DOHH2 (cell line): Measurements from ENCODE around the gene MTCL1.

Experiments
- H3F3A ChIP-seq: fragments of 200-600 bp; sonication (generic), shearing (Covaris generic); 2 replicates; pipeline ENCODE4 v1.6.0; 2016; ENCODE audit warnings: antibody characterized with exemption, mild to moderate bottlenecking; ENCODE audit not compliant: control insufficient read depth, insufficient read depth
- H3K27ac ChIP-seq: fragments of 200-600 bp; sonication (generic); 2 replicates; pipeline ENCODE4 v1.5.1; 2014; ENCODE audit warnings: low read depth, mild to moderate bottlenecking, low read length, moderate library complexity
- H3K27me3 ChIP-seq: fragments of 200-600 bp; sonication (generic); 2 replicates; pipeline ENCODE4 v1.6.1; 2014; ENCODE audit warnings: mild to moderate bottlenecking, low read length, mixed read lengths; ENCODE audit not compliant: control insufficient read depth
- H3K36me3 ChIP-seq: fragments of 200-600 bp; sonication (generic); 2 replicates; pipeline ENCODE4 v1.6.1; 2014; ENCODE audit warnings: mild to moderate bottlenecking, low read length, moderate library complexity, mixed read lengths; ENCODE audit not compliant: control insufficient read depth
- H3K4me1 ChIP-seq: fragments of 200-600 bp; sonication (generic); 2 replicates; pipeline ENCODE4 v1.6.1; 2014; ENCODE audit warnings: mild to moderate bottlenecking, low read length, mixed read lengths; ENCODE audit not compliant: control insufficient read depth
- H3K4me2 ChIP-seq: fragments of 200-600 bp; sonication (generic); 2 replicates; pipeline ENCODE4 v1.6.0; 2014; ENCODE audit warnings: mild to moderate bottlenecking, low read length, moderate library complexity
- H3K4me3 ChIP-seq: fragments of 200-600 bp; sonication (generic); 2 replicates; pipeline ENCODE4 v1.5.1; 2014; ENCODE audit warnings: mild to moderate bottlenecking, low read length, mixed read lengths
- H3K79me2 ChIP-seq: fragments of 200-600 bp; sonication (generic); 2 replicates; pipeline ENCODE4 v1.6.1; 2014; ENCODE audit warnings: mild to moderate bottlenecking, low read length, mixed read lengths; ENCODE audit not compliant: control insufficient read depth
- H3K9me2 ChIP-seq: fragments of 200-600 bp; sonication (generic); replicated peaks from 2 replicates; pipeline ENCODE4 v1.6.1; 2014; ENCODE audit warnings: mild to moderate bottlenecking, low read length, mixed read lengths; ENCODE audit not compliant: control insufficient read depth
- H3K9me3 ChIP-seq: fragments of 200-600 bp; sonication (generic); 2 replicates; pipeline ENCODE4 v1.6.1; 2014; ENCODE audit warnings: antibody characterized with exemption, low read length, mixed read lengths; ENCODE audit not compliant: control insufficient read depth, insufficient read depth
- H4K20me1 ChIP-seq: fragments of 200-600 bp; sonication (generic); 2 replicates; pipeline ENCODE4 v1.6.0; 2014; ENCODE audit warnings: low read depth, mild to moderate bottlenecking, antibody characterized with exemption, low read length, moderate library complexity; ENCODE audit not compliant: control insufficient read depth, insufficient read depth
- EZH2phosphoT487 ChIP-seq: fragments of 200-600 bp; sonication (generic); IDR thresholded peaks from 2 replicates; pipeline ENCODE4 v1.6.1; 2017; ENCODE audit warnings: borderline replicate concordance, mild to moderate bottlenecking, antibody characterized with exemption, low read length, moderate library complexity, mixed read lengths
- TF ChIP-seq, protein P1 (sequence below): fragments of 200-600 bp; sonication (generic); IDR thresholded peaks from one replicate; pipeline ENCODE4 v1.5.1; 2014; ENCODE audit warnings: antibody characterized with exemption, mild to moderate bottlenecking, low read depth, low read length; ENCODE audit not compliant: poor library complexity, severe bottlenecking

Gene MTCL1

DNA sequence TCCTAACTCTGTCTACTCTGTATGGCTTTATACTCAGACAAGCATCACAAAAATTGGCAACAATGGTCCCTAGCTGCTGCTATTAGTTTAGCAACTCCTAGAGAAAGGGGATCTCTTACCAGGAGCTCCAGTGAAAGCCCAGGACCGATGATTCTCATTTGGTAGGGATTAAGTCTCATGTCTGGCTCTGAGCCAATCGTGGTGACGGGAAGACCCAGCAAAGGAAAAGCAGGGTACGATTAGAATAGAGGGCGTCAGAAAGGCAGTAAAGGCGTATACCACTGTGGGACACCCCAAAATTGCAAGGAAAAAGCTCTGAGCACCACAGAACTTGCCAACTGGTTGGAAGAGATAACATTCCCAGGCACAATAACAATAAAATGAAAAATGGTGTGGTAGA, 129.5 kb downstream of the MTCL1 start:
- Histone ChIP-seq H3K4me2 (no peak overlapping the region), H3K9me2 (no peaks in the 10 kb centered on the region), H3K79me2 (no peaks in the 10 kb centered on the region), H3K4me3 (no peak overlapping the region), H3K36me3 (no peaks in the 10 kb centered on the region), H3K9me3 (peaks cover 12% of the 10 kb centered on the region; the same call in 1 of the 2 replicates), H3K4me1 (no peaks in the 10 kb centered on the region), H3K27me3 (no peaks in the 10 kb centered on the region), H3F3A (no peaks in the 10 kb centered on the region), H3K27ac (no peak overlapping the region), H4K20me1 (no peaks in the 10 kb centered on the region)
- TF ChIP-seq, protein P1, sequence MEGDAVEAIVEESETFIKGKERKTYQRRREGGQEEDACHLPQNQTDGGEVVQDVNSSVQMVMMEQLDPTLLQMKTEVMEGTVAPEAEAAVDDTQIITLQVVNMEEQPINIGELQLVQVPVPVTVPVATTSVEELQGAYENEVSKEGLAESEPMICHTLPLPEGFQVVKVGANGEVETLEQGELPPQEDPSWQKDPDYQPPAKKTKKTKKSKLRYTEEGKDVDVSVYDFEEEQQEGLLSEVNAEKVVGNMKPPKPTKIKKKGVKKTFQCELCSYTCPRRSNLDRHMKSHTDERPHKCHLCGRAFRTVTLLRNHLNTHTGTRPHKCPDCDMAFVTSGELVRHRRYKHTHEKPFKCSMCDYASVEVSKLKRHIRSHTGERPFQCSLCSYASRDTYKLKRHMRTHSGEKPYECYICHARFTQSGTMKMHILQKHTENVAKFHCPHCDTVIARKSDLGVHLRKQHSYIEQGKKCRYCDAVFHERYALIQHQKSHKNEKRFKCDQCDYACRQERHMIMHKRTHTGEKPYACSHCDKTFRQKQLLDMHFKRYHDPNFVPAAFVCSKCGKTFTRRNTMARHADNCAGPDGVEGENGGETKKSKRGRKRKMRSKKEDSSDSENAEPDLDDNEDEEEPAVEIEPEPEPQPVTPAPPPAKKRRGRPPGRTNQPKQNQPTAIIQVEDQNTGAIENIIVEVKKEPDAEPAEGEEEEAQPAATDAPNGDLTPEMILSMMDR, result no peak
- TF ChIP-seq EZH2phosphoT487, result no peak

DNA sequence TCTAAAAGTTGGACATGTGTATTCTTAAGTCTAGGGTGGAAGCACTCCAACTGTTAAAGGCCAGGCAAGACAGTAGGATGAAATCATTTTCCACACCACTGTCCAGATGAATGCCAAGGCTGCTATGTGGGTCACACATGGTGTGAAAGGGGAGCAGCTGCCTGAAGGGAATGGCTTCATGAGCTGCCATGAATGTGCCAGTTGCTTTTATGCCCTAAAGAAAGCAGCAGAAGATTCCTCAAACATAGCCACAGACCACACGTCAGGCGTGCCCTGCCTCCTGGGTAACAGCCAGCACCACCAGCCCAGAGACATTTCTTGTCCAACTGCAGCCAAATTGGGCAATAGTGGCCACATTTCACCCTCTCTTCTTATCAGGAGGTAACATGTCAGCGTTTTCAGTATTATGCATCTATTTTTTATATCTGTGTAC, 130.2 kb downstream of the MTCL1 start:
- Histone ChIP-seq H3K9me2 (no peaks in the 10 kb centered on the region), H3K4me1 (no peaks in the 10 kb centered on the region), H3F3A (no peaks in the 10 kb centered on the region), H3K4me2 (no peak overlapping the region), H3K27ac (no peak overlapping the region), H3K36me3 (no peaks in the 10 kb centered on the region), H3K4me3 (no peak overlapping the region), H3K79me2 (no peaks in the 10 kb centered on the region), H4K20me1 (no peaks in the 10 kb centered on the region), H3K9me3 (peaks cover 12% of the 10 kb centered on the region; the same call in 1 of the 2 replicates), H3K27me3 (no peaks in the 10 kb centered on the region)
- TF ChIP-seq, protein P1, result no peak
- no peak for TF ChIP-seq EZH2phosphoT487

DNA sequence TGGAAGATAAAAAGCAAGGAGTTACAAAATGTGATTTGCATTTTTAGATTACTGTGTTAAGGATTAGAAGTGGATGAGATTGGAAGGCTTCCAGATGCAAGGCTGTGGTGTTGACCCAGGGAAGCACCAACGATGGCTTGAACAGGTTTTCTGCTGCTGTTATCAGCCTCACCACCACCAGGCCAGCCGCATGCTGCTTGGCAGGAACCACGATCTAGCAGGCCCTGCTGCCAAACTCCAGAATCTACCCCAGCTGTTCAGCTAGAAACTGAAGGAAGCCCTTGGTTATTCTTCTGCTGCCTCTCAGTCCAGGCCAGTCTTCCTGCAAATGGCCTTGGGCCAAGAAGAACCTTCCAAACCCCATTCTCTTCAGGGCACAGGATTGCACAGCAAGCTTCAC, 133.9 kb downstream of the MTCL1 start:
- no peak overlapping the region for H3K27ac ChIP-seq
- H3K4me2 ChIP-seq, result no peak overlapping the region
- no peaks in the 10 kb centered on the region for H3F3A ChIP-seq
- H3K9me2 ChIP-seq, result no peaks in the 10 kb centered on the region
- peaks cover 12% of the 10 kb centered on the region; the same call in 1 of the 2 replicates for H3K9me3 ChIP-seq
- H3K4me1 ChIP-seq, result no peaks in the 10 kb centered on the region
- H3K27me3 ChIP-seq, result no peaks in the 10 kb centered on the region
- TF ChIP-seq, protein P1, result no peak
- TF ChIP-seq EZH2phosphoT487, result no peak
- H3K4me3 ChIP-seq, result no peak overlapping the region
- no peaks in the 10 kb centered on the region for H4K20me1 ChIP-seq
- no peaks in the 10 kb centered on the region for H3K36me3 ChIP-seq
- no peaks in the 10 kb centered on the region for H3K79me2 ChIP-seq
